Brain microvascular endothelial cell (primary cell): ENCODE measurements around the gene BMP5.

Experiments used
- DNase-seq: peaks from one replicate; pipeline ENCODE4 v3.0.0-alpha.2; 2020
- H3K27ac ChIP-seq: fragments of 250-450 bp; sonication (Bioruptor Pico); 2 replicates; pipeline ENCODE4 v1.5.1; 2020; ENCODE audit warnings: mild to moderate bottlenecking, moderate library complexity
- H3K27me3 ChIP-seq: fragments of 250-450 bp; sonication (Bioruptor Pico); replicated peaks from 2 replicates; pipeline ENCODE4 v1.5.1; 2020; ENCODE audit warnings: mild to moderate bottlenecking
- H3K36me3 ChIP-seq: fragments of 250-450 bp; sonication (Bioruptor Pico); replicated peaks from 2 replicates; pipeline ENCODE4 v1.5.1; 2020; ENCODE audit warnings: mild to moderate bottlenecking
- H3K4me3 ChIP-seq: 2 replicates; pipeline ENCODE4 v1.5.1; 2011; ENCODE audit warnings: low read depth, mild to moderate bottlenecking, control low read depth, low read length, moderate library complexity
- in situ Hi-C: cut with HindIII; loops from 2 replicates; pipeline ENCODE4 v1.10.0; 2017; ENCODE audit warnings: low sequenced_read_pairs, low pct_ligation_motif_present
- TF ChIP-seq, protein P1 (sequence below): IDR thresholded peaks from 2 replicates; pipeline ENCODE4 v1.5.1; 2011; ENCODE audit warnings: low read depth, mild to moderate bottlenecking, moderate library complexity, low read length, control low read depth, inconsistent platforms; ENCODE audit errors: missing control alignments

The BMP5 gene

DNA sequence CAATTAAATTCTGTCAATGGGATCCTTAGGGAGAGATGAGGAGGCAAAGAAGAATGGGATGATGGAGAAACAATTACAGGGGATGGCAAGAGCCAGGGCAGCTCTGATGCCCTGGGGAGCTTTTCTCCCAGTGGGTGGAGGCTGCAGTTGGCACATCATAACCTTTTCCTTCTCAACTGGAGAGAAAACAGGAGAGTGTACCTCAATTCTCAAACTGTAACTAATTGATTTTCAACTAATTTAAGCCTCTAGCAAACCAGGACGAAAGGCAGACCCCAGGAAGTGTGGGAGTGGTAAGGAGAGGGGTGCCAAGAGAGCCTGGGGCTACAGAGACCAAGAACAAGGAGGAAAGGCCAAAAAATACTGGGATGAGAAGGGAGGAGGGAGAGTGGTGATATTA lies 5.7 kb downstream of the BMP5 start:
- in situ Hi-C loops, result no loop called here
- no peak overlapping the region for H3K27ac ChIP-seq
- no peak overlapping the region for H3K4me3 ChIP-seq
- H3K36me3 ChIP-seq, result no peaks in the 10 kb centered on the region
- TF ChIP-seq, protein P1, sequence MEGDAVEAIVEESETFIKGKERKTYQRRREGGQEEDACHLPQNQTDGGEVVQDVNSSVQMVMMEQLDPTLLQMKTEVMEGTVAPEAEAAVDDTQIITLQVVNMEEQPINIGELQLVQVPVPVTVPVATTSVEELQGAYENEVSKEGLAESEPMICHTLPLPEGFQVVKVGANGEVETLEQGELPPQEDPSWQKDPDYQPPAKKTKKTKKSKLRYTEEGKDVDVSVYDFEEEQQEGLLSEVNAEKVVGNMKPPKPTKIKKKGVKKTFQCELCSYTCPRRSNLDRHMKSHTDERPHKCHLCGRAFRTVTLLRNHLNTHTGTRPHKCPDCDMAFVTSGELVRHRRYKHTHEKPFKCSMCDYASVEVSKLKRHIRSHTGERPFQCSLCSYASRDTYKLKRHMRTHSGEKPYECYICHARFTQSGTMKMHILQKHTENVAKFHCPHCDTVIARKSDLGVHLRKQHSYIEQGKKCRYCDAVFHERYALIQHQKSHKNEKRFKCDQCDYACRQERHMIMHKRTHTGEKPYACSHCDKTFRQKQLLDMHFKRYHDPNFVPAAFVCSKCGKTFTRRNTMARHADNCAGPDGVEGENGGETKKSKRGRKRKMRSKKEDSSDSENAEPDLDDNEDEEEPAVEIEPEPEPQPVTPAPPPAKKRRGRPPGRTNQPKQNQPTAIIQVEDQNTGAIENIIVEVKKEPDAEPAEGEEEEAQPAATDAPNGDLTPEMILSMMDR, result no peak
- H3K27me3 ChIP-seq, result no peaks in the 10 kb centered on the region
- no peak for DNase-seq

DNA sequence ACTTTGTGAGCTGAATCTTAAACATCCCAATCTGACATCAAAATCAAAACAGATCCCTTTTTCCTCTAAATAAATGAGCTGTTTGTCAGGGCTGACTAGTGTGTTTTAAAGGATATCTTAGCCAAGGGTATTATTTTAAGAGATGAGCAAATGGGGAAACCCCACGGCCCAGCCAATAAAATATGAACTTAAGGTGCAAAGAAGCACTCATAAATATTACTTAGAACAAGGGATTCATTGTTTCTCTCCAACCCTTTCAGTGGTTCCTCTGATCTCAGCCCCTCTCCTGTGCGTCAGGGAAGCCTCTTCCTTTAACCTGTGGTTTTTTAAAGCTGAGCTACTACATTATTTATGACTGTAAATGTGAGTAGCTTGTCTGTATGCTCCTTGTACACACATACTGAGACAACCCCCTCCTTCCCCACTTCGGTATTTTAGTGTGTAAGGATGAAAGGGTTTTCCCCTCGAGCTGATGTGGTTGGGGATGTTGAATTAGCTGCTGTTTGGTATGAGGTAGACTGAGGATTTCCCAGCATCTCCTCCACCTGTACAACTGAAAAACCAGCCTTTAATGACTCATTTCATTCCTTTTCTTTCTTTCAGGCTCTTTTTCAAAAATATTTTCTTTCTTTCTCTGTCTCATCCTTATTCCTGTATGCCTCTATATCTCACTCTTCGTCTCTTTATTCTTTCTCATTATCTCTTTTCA lies 6.5 kb downstream of the BMP5 start:
- Histone ChIP-seq H3K27me3 (no peaks in the 10 kb centered on the region), H3K4me3 (no peak overlapping the region), H3K36me3 (no peaks in the 10 kb centered on the region), H3K27ac (no peak overlapping the region)
- peak; percentile 33 for DNase-seq
- TF ChIP-seq, protein P1, result no peak
- in situ Hi-C loops, result no loop called here

DNA sequence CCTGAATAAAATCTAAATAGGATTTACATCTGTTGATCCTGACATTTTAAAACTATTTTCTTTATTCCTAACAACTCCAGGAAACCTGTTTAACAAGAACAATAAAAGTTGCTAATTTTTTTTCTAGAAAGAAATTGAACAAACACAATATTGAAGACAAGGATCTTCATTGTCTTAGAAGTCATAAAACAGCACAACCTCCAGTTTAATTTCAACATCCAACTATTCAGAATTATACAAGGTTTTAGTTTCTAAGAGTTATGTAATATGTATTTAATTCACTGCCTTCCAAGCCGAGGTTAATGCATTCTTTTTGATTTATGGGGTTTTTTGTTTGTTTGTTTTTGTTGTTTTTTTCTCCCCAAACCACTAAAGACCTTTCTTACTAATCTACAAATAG lies 7.2 kb downstream of the BMP5 start:
- no peaks in the 10 kb centered on the region for H3K27me3 ChIP-seq
- H3K27ac ChIP-seq, result no peak overlapping the region
- no peaks in the 10 kb centered on the region for H3K36me3 ChIP-seq
- in situ Hi-C loops, result no loop called here
- no peak for DNase-seq
- TF ChIP-seq, protein P1, result no peak
- H3K4me3 ChIP-seq, result no peak overlapping the region

DNA sequence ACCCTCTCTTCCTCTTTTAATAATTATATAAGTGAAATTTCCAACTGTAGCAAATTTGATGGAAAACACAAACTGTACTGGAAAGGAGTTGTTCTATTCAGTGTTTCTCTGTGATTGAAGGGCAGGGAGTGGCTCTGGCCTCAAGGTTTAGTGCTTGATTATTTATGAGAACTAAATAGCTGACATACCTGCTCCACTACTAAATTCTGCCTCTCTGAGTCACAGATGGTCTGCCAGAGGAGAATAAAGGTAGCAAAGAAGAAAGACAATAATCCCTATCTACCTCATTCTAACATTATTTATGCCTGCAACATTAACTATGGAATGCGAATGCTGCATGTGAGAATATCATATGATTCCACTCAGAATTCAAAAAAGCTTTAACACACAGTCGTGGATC lies 9.3 kb downstream of the BMP5 start:
- no peak overlapping the region for H3K4me3 ChIP-seq

DNA sequence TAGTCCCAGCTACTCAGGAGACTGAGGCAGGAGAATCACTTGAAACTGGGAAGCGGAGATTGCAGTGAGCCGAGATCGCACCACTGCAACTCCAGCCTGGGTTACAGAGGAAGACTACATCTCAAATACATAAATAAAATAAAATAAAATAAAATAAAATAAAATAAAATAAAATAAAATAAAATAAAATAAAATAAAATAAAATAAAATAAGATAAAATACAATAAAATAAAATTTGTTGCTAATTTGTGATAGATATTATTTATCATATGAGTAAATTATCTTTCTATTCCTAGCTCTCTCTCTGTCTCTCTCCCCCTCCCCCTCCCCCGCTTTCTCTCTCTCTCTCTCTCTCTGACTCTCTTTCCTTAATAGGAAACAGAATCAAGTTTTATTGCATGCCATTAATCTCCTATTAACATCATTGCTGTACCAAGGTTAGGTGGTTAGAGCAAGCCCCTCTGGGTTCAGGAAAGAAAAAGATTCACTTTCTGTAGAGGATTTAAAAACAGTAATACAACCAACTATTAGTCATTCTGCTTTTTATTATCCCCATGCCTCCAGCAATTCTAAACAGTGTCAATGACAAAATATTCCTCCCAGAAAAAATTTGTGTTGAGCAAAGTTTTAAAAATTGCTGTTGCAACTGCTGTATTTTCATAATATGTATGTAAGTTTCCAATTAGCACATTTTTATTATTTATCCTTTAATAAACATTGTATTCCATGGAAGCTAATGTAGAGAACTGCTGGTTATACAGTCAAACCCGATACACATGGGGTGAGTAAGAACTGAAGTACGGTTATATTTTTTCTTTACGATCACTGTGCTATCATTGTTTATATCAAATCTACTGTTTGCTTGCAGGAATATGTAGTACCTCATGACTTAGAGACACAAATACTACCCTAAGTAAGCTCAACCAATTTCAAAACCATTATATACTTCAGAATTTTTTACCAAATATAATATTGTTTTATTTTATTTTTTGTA lies 22.1 kb downstream of the BMP5 start:
- TF ChIP-seq, protein P1, result no peak
- no peak for DNase-seq
- H3K36me3 ChIP-seq, result no peaks in the 10 kb centered on the region
- no peak overlapping the region for H3K27ac ChIP-seq
- no peak overlapping the region for H3K4me3 ChIP-seq
- in situ Hi-C loops, result no loop called here
- H3K27me3 ChIP-seq, result no peaks in the 10 kb centered on the region

More for the DNA sequence above, 9.3 kb downstream of the BMP5 start:
- in situ Hi-C loops, result no loop called here
- TF ChIP-seq, protein P1, result no peak
- H3K27ac ChIP-seq, result no peak overlapping the region
- H3K36me3 ChIP-seq, result no peaks in the 10 kb centered on the region
- H3K27me3 ChIP-seq, result no peaks in the 10 kb centered on the region
- no peak for DNase-seq
